Measurements from ENCODE around the gene DISP3.

DNA sequence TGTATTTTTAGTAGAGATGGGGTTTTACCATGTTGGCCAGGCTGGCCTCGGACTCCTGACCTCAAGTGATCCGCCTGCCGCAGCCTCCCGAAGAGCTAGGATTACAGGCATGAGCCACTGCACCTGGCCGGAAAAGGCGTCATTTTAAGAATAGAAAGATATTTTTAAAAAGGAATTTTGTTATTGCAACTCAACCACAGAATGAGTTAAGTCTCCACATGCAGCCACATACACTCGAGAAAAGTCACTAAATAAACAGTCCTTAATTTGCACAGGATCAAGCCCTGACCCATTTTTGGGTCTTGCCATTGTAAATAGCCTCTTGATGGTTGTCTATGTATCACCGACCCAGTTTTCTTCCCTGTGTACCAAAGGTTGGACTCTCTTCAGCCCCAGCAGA is 89.7 kb downstream of the DISP3 start:
- TF ChIP-seq EZH2 (IDR thresholded peaks at IDR 0.05; ENCODE audit: insufficient read depth, poor library complexity, severe bottlenecking) (no peak), EZH2phosphoT487 (IDR thresholded peaks at IDR 0.05; ENCODE audit: insufficient read depth, low read depth) (no peak)

All from GM23248 (cell line).